OCI-LY3 (cell line): ENCODE data around the gene SLC12A5.

Experiments
- H2AFZ ChIP-seq: fragments of 200-600, 300-600 bp; shearing (Covaris generic); 2 replicates; pipeline ENCODE4 v1.6.0; 2014; ENCODE audit warnings: antibody characterized with exemption, low read depth, low read length
- H3K27ac ChIP-seq: fragments of 200-600, 300-600 bp; sonication (generic); 2 replicates; pipeline ENCODE4 v1.5.1; 2014; ENCODE audit warnings: mild to moderate bottlenecking, low read length, moderate library complexity, mixed read lengths
- H3K27me3 ChIP-seq: fragments of 200-600, 300-600 bp; sonication (generic); 2 replicates; pipeline ENCODE4 v1.6.1; 2014; ENCODE audit warnings: low read depth, low read length, mixed read lengths
- H3K36me3 ChIP-seq: fragments of 200-600, 300-600 bp; sonication (generic); replicated peaks from 2 replicates; pipeline ENCODE3; 2014; ENCODE audit warnings: low read depth, low read length, mixed read lengths
- H3K4me1 ChIP-seq: fragments of 300-600, 200-600 bp; sonication (generic); 2 replicates; pipeline ENCODE4 v1.6.1; 2014; ENCODE audit warnings: low read length, mixed read lengths
- H3K4me2 ChIP-seq: fragments of 200-600, 300-600 bp; sonication (generic); 2 replicates; pipeline ENCODE4 v1.6.1; 2014; ENCODE audit warnings: low read length, mixed read lengths
- H3K4me3 ChIP-seq: fragments of 300-600, 200-600 bp; sonication (generic); 2 replicates; pipeline ENCODE4 v1.5.1; 2014; ENCODE audit warnings: antibody characterized with exemption, mild to moderate bottlenecking, low read length, moderate library complexity
- H3K79me2 ChIP-seq: fragments of 300-600, 200-600 bp; shearing (Covaris generic); 2 replicates; pipeline ENCODE4 v1.6.1; 2014; ENCODE audit warnings: mild to moderate bottlenecking, low read length, mixed read lengths
- H3K9ac ChIP-seq: fragments of 300-600, 200-600 bp; shearing (Covaris generic); 2 replicates; pipeline ENCODE4 v1.6.0; 2014; ENCODE audit warnings: mild to moderate bottlenecking, low read length, moderate library complexity
- H3K9me3 ChIP-seq: fragments of 200-600, 300-600 bp; shearing (Covaris generic); 2 replicates; pipeline ENCODE4 v1.6.1; 2014; ENCODE audit warnings: low read length, mixed read lengths; ENCODE audit not compliant: insufficient read depth
- H4K20me1 ChIP-seq: fragments of 200-600, 300-600 bp; sonication (generic); 2 replicates; pipeline ENCODE4 v1.6.1; 2016; ENCODE audit warnings: low read length, mixed read lengths; ENCODE audit not compliant: insufficient read depth
- CTCF ChIP-seq: fragments of 200-600, 300-600 bp; sonication (generic); IDR thresholded peaks from 2 replicates; pipeline ENCODE4 v1.5.1; 2014; ENCODE audit warnings: antibody characterized with exemption, low read length, low read depth
- EZH2phosphoT487 ChIP-seq: fragments of 200-600 bp; shearing (Covaris generic); IDR thresholded peaks from 2 replicates; pipeline ENCODE4 v1.6.1; 2018; ENCODE audit warnings: antibody characterized with exemption, mixed run types, low read depth

The SLC12A5 gene

GRCh38 chr20:46040902-46041535 is 12.0 kb downstream of the SLC12A5 start:
- no peaks in the 10 kb centered on the region for H3K79me2 ChIP-seq
- TF ChIP-seq CTCF, result no peak
- no peak overlapping the region for H3K27ac ChIP-seq
- no peaks in the 10 kb centered on the region for H3K4me1 ChIP-seq
- H3K4me3 ChIP-seq, result no peak overlapping the region
- peaks cover 16% of the 10 kb centered on the region for H4K20me1 ChIP-seq
- no peaks in the 10 kb centered on the region for H3K9me3 ChIP-seq
- no peaks in the 10 kb centered on the region for H3K36me3 ChIP-seq
- H3K9ac ChIP-seq, result no peak overlapping the region
- H3K27me3 ChIP-seq, result peaks cover 65% of the 10 kb centered on the region
- no peak overlapping the region for H2AFZ ChIP-seq
- H3K4me2 ChIP-seq, result no peak overlapping the region

- Histone ChIP-seq H3K79me2 (no peaks in the 10 kb centered on the region), H3K27ac (no peak overlapping the region), H3K36me3 (no peaks in the 10 kb centered on the region), H3K27me3 (peaks cover 75% of the 10 kb centered on the region), H3K9ac (no peak overlapping the region), H3K4me2 (no peak overlapping the region), H2AFZ (no peak overlapping the region), H4K20me1 (peaks cover 33% of the 10 kb centered on the region), H3K4me1 (no peaks in the 10 kb centered on the region), H3K9me3 (no peaks in the 10 kb centered on the region), H3K4me3 (no peak overlapping the region)
- no peak for TF ChIP-seq EZH2phosphoT487
- TF ChIP-seq CTCF, result no peak
Observed at GRCh38 chr20:46043556-46043955, 14.5 kb downstream of the SLC12A5 start.

- H3K4me3 ChIP-seq, result no peak overlapping the region
- TF ChIP-seq EZH2phosphoT487 (no peak), CTCF (no peak)
- H3K4me1 ChIP-seq, result no peaks in the 10 kb centered on the region
- H3K27me3 ChIP-seq, result peaks cover 78% of the 10 kb centered on the region
- no peak overlapping the region for H2AFZ ChIP-seq
- H4K20me1 ChIP-seq, result peaks cover 37% of the 10 kb centered on the region
- no peaks in the 10 kb centered on the region for H3K79me2 ChIP-seq
- H3K9ac ChIP-seq, result no peak overlapping the region
- no peak overlapping the region for H3K4me2 ChIP-seq
- no peaks in the 10 kb centered on the region for H3K9me3 ChIP-seq
- H3K36me3 ChIP-seq, result no peaks in the 10 kb centered on the region
- no peak overlapping the region for H3K27ac ChIP-seq
Observed at GRCh38 chr20:46044896-46045295, 15.9 kb downstream of the SLC12A5 start.

GRCh38 chr20:46046588-46047310 is 17.7 kb downstream of the SLC12A5 start:
- Histone ChIP-seq H4K20me1 (peaks cover 34% of the 10 kb centered on the region), H3K27ac (no peak overlapping the region), H3K79me2 (no peaks in the 10 kb centered on the region), H3K9me3 (no peaks in the 10 kb centered on the region), H2AFZ (no peak overlapping the region), H3K27me3 (peaks cover 79% of the 10 kb centered on the region), H3K4me3 (no peak overlapping the region), H3K4me2 (no peak overlapping the region), H3K9ac (no peak overlapping the region), H3K4me1 (no peaks in the 10 kb centered on the region), H3K36me3 (no peaks in the 10 kb centered on the region)
- TF ChIP-seq EZH2phosphoT487 (no peak), CTCF (no peak)
